NOMO-1 (cell line): ENCODE results near the gene RAB3A.
A peak's percentile ranks its signal among the peaks of the same experiment; 100 is the strongest.

Experiments used
- DNase-seq, 2 experiments: peaks; one replicate each; lab custom pipeline; 2025; ENCODE audit not compliant: unreplicated experiment in 2 of 2; lab: John Stamatoyannopoulos, UW

Gene RAB3A

GRCh38 chr19:18152817-18153555 is 50.9 kb downstream of the RAB3A start, which contains the start of gene PIK3R2:
Gene PIK3R2 (plus strand): TSS chr19:18153163. CDS start chr19:18155880, 2,717 bp downstream.
- peak; percentile 97 to 98 for DNase-seq

DNA sequence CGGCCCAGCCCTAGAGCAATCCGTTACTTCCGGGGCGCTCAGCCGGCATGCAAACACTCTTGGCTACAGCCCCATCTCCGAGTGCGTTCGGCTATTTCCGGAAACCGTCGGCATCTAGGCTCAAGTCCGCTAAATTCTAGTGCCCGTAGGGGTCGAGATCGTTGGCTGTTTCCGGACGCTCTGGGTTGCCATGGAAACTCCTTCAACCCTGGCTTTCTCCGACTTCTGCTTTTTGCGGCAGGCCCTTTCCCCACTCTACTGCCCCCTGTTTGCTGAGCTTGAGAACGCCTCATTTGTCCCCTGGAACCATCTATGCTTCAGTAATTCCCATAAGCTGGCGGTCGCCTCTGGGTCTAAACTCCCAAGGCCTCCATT is 51.4 kb downstream of the RAB3A start:
- peak; percentile 99 for DNase-seq

DNA sequence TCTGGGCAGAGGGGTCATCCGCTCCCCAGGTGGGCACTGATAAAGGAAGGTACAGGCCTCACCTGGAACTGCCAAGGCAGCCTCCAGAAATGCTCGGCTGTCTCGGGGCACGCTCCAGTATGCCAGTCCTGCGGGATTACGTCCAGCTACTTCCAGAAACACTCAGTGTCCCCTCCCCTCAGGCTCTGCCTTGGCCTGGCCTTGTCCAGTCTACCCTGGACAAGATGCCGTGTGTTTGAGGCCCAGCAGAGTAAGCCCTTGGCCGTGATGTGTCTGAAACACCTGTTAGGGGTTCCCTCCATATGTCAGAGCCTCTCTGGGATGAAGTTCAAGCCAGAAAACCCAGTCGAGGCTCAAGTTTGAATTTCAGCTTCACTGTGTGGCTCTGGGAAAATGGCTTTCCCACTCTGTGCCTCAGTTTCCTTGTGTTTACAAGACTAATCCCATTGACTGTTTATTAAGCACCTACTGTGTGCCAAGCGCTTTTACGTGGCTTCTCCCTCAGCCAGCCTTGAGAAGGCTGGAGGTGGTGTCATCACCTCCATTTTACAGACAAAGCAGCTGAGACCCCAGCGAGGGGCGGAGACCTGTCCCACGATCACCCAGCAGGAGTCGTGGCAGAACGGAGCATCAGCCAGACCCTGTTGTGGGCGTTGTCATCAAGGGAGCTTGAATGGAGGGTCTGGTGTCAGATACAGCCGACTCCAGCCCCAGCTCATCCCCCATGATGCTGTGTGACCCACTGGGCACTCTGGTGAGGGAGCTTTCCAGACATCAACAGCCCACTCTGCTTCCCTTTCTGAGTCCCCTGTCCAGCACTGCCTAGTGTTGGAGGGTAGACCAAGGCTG is 52.8 kb downstream of the RAB3A start:
- no peak for DNase-seq

DNA sequence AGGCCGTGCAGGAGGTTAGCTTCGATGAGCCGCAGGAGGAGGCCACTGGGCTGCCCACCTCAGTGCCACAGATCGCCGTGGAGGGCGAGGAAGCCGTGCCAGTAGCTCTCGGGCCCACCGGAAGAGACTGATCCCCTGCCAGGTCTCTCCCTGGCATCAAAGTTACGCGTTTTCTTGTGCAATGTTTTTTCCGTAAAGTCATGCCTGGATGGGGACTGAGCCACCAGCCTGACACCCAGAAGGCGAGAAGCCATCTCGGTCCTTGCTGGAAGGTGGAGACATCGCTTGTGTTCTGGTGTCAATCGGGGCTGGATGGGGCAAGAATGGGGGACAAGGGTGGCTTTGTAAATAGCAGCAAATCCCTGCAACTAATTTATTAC is 54.3 kb downstream of the RAB3A start:
- no peak for DNase-seq

- no peak for DNase-seq
Measured at GRCh38 chr19:18147396-18147795, 56.4 kb downstream of the RAB3A start.
